AG10803 (cell line): Measurements from ENCODE around the gene KISS1.

Experiments
- DNase-seq: peaks from one replicate; pipeline ENCODE4 v3.0.0; 2010; ENCODE audit warnings: low read depth
- H3K4me3 ChIP-seq: 2 replicates; pipeline ENCODE4 v1.5.1; 2011; ENCODE audit warnings: mild to moderate bottlenecking, low read length, control low read depth
- TF ChIP-seq, protein P1 (sequence below): conservative IDR thresholded peaks from 2 replicates; pipeline ENCODE4 v1.5.1; 2011; ENCODE audit warnings: mild to moderate bottlenecking, low read length, control low read depth, inconsistent platforms

The KISS1 gene

DNA sequence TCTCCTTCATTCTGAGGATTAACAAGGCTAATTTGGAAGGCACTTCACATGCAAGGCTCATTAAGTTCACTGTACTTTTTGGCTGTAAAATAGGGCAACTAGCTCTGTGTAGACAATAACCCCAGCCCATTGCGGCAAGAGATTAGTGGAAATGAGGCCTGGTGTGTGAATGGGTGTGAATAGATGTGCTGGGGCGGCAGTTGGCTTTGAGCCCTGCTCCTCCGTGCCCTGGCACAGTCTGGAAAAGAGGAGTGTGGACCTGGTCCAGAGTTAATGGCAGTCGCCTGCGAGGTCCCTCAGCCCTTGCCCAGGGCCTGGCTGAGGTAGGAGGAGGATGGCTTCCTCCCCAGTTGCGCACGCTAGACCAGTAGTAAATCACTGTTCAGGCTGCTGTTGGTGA lies 4.8 kb downstream of the KISS1 start:
- no peak overlapping the region for H3K4me3 ChIP-seq
- no peak for DNase-seq
- TF ChIP-seq, protein P1, sequence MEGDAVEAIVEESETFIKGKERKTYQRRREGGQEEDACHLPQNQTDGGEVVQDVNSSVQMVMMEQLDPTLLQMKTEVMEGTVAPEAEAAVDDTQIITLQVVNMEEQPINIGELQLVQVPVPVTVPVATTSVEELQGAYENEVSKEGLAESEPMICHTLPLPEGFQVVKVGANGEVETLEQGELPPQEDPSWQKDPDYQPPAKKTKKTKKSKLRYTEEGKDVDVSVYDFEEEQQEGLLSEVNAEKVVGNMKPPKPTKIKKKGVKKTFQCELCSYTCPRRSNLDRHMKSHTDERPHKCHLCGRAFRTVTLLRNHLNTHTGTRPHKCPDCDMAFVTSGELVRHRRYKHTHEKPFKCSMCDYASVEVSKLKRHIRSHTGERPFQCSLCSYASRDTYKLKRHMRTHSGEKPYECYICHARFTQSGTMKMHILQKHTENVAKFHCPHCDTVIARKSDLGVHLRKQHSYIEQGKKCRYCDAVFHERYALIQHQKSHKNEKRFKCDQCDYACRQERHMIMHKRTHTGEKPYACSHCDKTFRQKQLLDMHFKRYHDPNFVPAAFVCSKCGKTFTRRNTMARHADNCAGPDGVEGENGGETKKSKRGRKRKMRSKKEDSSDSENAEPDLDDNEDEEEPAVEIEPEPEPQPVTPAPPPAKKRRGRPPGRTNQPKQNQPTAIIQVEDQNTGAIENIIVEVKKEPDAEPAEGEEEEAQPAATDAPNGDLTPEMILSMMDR, result no peak

DNA sequence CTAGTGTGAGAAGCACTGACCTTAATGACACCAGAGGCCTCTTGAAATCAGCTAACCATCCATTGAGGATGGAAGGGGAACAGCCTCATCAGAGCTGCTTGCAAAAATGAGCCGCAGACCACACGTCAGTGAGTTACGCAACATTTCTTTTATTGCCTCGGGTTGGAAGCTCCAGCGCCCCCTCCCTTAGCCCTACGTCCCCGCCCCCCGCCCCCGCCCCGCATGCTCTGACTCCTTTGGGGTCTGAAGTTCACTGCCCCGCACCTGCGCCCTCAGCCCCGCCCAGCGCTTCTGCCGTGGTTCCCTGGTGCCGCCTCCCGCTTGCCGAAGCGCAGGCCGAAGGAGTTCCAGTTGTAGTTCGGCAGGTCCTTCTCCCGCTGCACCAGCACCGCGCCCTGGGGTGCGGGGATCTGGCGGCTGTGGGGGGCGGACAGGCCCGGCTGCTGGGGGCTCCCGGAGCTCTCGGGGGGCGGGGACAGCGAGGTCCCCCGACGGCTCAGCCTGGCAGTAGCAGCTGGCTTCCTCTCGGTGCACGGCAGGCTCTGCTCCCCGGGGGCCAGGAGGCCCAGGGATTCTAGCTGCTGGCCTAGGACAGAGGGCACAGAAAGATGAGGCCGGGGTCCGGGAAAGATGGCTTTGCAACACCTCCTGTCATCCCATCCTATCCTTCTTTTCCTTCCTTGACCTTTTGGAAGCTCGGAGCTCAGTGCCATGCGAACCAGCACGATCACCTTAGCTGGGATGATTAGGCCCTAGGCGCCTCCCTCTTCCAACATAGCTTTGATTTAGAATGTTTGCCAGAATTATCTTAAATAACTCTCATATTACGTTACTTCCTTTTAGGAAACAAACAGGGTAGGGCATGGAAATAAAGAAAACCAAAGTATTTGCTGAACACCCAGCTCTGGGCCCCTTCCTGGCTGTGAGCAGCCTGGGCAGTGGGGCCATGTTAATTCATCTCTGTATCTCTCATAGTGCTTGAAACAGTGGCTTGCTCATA lies 5.8 kb downstream of the KISS1 start:
- peak; percentile 66 for DNase-seq
- H3K4me3 ChIP-seq, result no peak overlapping the region

DNA sequence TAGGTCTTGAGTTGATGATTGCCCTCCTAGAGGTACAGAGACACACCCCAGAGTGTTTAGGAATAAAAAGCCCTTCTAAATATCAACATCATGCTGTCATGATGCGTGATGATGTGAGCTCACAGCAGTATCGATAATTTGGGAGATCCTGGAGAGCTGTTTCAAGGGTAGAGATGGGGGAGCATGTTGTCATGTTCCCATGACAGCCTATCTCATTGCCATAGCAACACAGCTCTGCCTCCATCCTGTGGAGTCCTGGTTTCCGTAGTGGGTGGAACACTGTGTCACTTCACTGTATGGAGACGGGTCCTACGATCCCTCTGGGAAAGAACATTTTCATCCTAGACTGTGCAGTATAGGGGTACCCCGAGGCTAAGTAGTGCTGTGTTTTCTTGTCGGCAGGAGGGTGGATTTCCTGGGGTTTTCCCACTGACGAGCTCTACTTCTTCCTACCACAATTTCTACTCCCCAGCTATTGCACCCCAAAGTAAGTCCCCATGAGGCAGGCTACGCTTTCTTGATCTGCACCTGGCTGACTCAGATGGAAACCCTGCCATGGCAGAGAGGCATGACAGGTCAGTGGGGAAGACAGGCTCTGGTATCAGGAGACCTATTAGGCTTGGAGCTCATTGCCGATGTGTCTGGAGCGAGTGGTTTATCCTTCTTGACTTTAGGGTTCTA lies 7.2 kb downstream of the KISS1 start:
- no peak overlapping the region for H3K4me3 ChIP-seq
- no peak for DNase-seq
- TF ChIP-seq, protein P1, result no peak

More for the DNA sequence above, 5.8 kb downstream of the KISS1 start:
- TF ChIP-seq, protein P1, result no peak

DNA sequence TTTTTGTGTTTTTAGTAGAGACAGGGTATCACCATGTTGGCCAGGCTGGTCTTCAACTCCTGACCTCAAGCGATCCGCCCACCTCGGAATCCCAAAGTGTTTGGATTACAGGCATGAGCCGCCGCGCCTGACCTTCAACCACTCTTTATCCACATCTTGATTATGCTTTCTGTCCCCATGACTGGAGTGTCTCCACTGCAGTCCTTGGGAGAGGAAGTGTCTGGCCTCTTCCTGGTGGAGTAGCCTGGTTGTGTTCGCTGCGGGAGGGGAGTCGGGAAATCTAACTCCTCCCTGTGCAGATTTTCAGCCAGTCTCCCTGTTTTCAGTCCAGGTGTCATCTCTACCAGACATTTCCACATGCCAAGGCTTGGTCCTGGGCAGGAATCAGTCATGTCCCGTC lies 9.7 kb downstream of the KISS1 start:
- DNase-seq, result no peak
- no peak overlapping the region for H3K4me3 ChIP-seq
- TF ChIP-seq, protein P1, result no peak

DNA sequence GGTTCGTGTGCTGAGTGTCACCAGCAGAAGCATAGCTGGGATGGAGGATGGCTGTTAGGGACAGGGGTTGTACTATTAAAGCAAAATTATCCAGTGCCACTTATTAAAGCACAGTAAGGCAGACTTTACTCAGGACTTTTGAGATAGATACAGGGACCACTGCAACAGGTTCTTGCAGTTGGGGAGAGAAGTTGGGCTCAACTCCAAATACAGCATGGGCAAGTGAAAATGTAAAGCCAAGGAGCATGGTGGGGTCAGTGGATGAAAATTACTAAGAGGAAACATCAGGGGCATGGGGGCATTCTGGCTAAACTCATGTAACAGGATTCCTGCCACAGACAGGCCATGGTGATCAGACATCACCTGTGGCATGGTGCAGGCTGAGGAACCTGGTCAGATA lies 15.2 kb downstream of the KISS1 start:
- no peak for DNase-seq
- H3K4me3 ChIP-seq, result no peak overlapping the region
- TF ChIP-seq, protein P1, result no peak

DNA sequence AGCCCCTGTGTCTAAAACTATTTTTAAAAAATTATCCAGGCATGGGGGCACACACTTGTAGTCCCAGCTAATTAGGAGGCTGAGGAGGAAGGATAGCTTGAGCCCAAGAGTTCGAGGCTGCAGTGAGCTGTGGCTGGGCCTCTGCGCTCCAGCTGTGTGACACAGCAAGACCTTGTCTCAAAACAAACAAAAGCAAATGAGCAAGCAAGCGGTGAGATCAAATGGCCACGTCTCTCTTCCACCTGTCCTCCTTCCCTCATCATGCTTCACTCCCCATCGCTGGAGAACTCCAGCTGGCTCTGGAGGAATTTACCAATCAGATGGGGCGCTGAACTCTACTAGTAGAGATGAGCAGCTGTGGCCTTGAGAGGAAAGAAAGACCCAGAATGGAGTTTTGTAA lies 16.2 kb downstream of the KISS1 start:
- H3K4me3 ChIP-seq, result no peak overlapping the region
- DNase-seq, result no peak
- TF ChIP-seq, protein P1, result no peak
